Measurements from ENCODE around the gene CKAP2L. TPM values are rescaled to one million over a fixed set of nuclear protein-coding genes. Genes with fewer than 3 reads are reported as not detected.
A peak's percentile ranks its signal among the peaks of the same experiment; 100 is the strongest.

Gene CKAP2L
- total RNA-seq: 1.2 TPM

GRCh38 chr2:112764071-112765044 lies at the start of gene CKAP2L:
Gene CKAP2L, minus strand, starts transcription at chr2:112764609. Its CDS starts 11 bp downstream, at chr2:112764598.
- DNase-seq (ENCODE audit: low spot score): peak; percentile 97

DNA sequence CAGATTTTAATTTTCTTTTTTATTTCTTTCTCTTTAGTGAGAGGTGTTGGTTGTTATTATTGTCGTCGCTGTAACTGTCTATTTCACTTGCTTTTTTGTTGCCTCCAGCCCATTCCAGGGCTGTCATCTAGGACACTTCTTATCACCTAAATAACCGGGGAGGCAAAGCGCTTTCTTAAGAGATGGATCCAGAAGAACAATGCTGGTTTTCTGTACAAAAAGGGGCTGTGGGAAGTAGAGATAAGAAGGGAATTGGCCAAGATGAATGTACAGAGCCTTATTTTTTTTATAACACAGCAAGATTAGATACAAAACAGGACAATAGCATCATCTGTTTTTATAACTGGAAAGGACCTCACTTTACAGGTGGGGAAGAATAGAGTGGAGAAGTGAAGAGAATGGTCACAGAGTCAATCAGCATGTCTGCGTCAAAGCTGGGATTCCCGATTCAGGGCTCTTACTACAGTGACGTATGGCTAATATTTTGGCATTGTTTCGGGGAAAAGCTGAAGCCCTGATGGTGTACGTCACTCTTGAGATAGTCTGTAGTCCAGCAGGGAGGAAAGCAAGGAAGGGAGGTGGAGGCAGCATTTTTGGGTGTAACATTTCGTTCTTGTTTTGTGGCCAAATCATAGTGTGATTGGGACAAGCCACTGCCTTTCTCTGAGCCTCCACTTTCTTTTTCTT lies 49.0 kb upstream of the CKAP2L start:
- no peak for DNase-seq (ENCODE audit: low spot score)

DNA sequence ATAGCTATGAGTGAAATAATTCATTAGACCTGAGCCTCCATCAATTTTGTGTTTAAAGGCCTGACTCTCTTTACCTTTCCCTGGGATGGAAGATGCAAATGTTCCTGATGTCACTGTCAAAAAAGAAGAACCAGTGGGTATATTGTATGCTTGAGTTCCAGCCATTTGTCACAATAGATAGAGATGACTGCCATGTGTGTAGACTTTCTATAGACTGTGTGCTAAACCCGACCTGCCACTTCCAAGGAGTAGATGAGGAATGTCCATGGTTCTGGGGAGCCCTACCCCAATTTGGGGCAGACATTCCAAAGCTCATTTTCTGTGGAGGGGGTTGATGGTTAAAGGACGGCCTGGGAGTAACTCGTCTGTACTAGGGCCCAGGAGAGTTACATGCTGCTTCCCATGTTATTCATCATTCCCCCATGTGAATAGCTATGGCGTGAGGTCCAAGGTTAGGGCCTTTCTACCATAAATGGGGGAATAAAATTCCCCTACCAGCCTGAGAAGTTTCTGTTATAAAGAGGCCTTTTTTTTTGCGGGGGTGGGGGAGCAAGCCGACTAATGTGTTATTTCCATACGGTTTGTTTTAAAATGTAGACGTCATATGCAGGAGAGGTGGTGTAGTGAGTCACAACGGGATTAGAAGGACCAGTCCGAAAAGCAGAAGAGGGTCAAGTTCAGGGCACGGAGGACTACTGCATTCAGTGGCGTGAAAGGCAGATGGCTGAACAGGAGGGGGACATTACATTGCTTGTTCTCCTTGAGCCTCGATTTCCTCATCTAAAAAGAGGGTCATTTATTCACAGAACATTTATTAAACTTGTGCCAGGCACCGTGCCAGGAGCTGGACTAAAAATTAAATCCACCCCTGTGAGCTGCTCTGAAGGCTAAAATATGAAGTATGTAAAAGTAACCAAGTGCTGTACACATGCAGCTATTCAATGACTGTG lies 48.2 kb upstream of the CKAP2L start:
- no peak for DNase-seq (ENCODE audit: low spot score)

GRCh38 chr2:112811841-112812306 lies 47.5 kb upstream of the CKAP2L start:
- no peak for DNase-seq (ENCODE audit: low spot score)

DNA sequence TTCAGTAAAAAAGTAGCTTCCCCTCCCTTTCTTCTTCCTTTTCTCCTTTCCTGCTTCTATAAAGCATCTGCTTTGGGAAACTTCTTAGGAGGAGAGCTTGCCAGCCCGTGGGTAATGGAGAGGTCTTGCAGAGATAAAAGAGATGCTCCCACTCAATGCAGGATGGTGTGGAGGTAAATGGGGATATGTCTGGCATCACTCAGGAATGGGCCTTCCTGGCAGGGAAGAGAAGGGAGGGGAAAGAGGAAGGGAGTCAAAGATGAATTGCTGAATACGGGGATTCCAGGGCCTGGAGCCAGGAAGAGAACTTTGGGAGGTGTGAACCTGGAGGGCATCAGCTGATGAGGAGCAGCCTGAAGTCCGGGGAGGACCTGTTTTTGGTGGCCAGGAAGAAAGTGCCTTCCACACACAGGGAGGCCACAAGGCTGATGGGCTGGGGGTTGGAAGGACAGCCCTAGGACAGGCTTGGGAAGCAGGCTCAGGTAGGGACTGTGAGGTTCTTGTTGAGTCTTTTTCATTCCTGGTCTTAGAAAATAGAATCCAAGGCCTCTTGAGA lies 46.9 kb upstream of the CKAP2L start:
- no peak for DNase-seq (ENCODE audit: low spot score)

GRCh38 chr2:112809112-112809511 lies 44.7 kb upstream of the CKAP2L start:
- no peak for DNase-seq (ENCODE audit: low spot score)

GRCh38 chr2:112807233-112807807 lies 42.9 kb upstream of the CKAP2L start:
- no peak for DNase-seq (ENCODE audit: low spot score)

GRCh38 chr2:112805542-112805941 lies 41.1 kb upstream of the CKAP2L start:
- peak; percentile 80 for DNase-seq (ENCODE audit: low spot score)

DNA sequence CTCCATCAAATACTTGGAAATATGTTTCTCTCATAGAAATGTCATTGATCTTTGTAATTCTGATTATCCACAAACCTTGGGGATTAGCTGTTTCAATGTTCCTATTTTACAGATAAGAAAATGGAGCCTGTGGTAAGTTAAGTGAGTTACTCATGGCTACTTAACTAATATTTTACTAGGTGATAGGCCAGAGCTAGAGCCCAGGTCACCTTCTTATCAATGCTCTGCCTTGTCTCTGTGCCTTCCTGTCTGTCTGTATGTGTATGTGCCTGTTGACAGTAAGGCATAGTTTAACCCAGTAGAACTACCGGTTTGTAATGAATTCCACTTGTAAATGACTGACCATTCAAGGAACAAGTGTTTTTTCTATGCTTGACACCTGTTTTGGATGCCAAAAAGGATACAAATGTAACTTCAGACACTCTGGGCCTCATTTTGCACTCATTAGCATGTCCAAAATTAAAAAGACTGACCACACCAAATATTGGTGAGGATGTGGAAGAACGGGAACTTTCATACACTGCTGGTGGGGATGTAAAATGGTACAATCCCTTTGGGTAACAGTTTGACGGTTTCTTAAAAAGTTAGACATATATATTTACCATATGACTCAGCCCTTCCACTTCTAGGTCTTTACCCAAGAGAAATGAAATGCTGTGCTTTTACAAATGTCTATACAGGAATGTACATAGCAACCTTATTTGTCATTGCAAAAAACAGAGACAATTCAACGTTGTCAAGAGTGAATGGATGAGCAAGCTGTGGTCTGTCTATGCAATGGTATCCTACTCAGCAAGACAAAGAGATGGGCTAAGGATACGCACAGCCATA lies 39.5 kb upstream of the CKAP2L start:
- no peak for DNase-seq (ENCODE audit: low spot score)

DNA sequence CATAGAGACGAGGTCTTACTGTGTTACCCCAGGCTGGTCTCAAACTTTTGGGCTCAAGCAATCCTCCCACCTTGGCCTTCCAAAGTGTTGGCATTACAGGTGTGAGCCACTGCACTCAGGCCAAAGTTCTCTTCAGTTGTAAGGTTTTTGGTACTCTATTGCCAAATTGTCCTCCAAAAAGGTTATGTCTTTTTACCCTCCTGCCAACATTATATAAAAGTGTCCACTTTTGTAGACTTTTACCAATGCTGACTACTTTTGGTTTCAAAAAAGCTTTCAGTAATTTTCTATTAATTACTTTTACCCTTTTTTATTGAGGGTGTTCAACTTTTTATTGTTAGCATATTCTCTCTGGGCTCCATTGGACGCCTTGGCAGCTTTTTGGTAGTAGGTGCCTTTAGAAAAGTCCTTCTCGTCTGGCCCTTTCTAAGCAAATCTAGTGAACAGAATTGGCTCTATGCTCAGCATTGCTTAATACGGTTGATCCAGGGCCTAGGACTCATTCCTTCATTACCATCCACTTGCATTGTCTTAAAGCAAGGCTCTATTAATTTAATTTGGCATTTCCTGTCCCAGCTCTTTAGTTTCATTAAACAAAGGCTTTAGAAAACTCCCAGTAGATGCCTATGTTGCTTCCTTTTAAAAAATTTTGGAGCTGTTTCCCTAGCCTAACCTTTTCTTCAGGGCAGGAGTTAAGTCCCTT lies 36.6 kb upstream of the CKAP2L start:
- DNase-seq (ENCODE audit: low spot score): no peak

- no peak for DNase-seq (ENCODE audit: low spot score)
These were observed 34.9 kb upstream of the CKAP2L start for GRCh38 chr2:112798979-112799975.

DNA sequence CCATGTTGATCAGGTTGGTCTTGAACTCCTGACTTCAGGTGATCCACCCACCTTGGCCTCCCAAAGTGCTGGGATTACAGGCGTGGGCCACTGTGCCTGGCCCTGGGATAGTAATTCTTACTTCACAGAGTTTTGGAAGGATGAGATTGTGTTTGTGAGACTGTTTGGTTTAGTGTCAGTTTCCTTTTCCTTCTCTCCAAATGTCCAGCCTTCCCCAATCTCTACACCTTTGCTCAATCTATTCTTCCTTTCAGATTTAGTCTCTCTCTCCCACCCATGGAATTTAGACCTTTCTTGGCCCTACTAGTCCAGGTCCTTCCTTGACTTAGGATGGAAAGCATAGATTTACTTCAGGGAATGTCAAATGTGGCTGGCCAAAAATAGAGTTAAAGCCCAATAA lies 32.1 kb upstream of the CKAP2L start:
- no peak for DNase-seq (ENCODE audit: low spot score)

DNA sequence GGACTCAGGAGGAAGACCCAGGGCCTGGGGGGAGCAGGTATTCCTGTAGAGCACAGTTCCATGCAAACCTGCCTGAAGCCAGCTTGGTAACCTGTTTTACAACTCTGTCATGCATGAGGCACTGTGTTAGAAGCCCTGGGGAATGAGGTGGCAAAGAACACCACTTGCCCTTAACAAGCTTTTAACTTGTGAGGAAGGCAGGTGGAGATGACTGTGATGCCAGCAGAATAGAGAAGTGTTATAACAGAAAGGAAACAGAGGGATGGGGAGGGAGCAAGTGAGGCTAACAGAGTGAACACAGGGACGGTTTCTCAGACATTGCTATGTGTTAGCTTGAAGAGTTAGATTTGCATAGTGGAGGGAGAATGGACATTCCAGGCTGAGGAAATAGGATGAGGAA lies 31.4 kb upstream of the CKAP2L start:
- DNase-seq (ENCODE audit: low spot score): peak; percentile 76

GRCh38 chr2:112794841-112795240 lies 30.4 kb upstream of the CKAP2L start:
- no peak for DNase-seq (ENCODE audit: low spot score)

- DNase-seq (ENCODE audit: low spot score): peak; percentile 73
These were observed 29.8 kb upstream of the CKAP2L start for GRCh38 chr2:112794131-112794733.

DNA sequence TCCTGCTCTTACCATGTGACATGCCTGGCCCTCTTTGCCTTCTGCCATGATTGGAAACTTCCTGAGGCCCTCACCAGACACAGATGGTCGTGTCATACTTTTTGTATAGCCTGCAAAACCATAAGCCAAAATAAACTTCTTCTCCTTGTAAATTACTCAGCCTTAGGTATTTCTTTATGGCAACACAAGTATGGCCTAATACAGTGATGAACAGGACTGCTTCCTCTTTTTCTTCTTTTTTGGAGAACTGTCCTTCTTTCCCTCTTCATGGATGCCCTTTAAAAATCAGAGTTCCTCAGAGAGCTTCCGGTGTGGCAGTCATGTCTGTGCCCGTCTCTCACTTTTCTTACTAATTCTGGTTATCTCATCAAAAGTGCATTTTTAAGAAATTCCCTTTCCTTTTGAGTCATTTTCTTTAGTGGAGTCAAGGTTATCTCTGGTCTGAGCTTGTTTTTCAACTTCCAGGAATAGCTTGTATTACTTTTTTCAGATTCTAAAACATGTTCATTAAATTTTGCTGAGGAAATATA lies 29.1 kb upstream of the CKAP2L start:
- DNase-seq (ENCODE audit: low spot score): no peak

DNA sequence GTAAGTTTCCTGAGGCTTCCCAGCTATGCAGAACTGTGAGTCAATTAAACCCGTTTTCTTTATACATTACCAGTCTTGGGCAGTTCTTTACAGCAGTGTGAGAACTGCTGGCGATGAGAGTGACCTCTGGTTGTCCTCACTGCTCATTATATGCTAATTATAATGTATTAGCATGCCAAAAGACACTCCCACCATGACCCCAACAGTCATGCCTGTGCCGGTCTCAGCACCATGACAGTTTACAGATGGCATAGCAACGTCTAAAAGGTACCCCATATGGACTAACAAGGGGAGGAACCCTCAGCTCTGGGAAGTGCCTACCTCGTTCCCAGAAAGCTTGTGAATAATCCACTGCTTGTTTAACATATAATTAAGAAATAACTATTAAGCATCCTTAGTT lies 28.0 kb upstream of the CKAP2L start:
- DNase-seq (ENCODE audit: low spot score): no peak

Data from ureter (tissue), 1 donor.